ENCODE data around the gene ATG4A. TPM values are rescaled to one million over a fixed set of nuclear protein-coding genes. Genes with fewer than 3 reads are reported as not detected.

ATG4A gene
- polyA plus RNA-seq, 1 of the 3 experiments (the other 2 are of a cell fraction) = 4.1 TPM

DNA sequence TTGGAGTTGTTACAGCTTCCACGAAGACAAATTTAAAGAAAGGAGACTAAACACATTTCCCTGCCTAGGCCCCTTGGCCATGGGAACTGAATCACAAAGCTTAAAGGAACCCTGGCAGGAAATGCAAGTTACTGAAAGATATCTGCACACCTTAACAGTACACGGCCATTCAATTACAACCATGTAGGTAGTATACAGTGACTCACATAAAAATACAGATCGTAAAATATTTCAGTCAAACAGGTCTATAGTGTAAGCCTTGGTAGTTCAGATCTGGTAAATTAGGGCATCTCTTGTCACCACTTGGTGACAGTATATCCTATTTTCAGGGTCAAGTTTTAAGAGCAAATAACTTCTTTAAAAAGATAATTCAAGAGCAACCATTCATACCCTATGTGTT, 112.0 kb downstream of the ATG4A start:
- H3K4me2 ChIP-seq = no peak overlapping the region
- WGBS (ENCODE audit: low lambda C conversion rate) = 11% methylated on average over 3 of the region's 3 CpGs
- H4K20me1 ChIP-seq (ENCODE audit: insufficient read depth) = no peaks in the 10 kb centered on the region
- TF ChIP-seq TCF12 (IDR thresholded peaks at IDR 0.05) (no peak), NFIC (IDR thresholded peaks at IDR 0.05; ENCODE audit: borderline replicate concordance) (no peak), YY1 (IDR thresholded peaks at IDR 0.05; ENCODE audit: low read depth) (no peak), CHD2 (IDR thresholded peaks at IDR 0.05; ENCODE audit: low read length, partially characterized antibody) (no peak), FOXJ3 (CRISPR knock-in tag; IDR thresholded peaks at IDR 0.05) (no peak), MXI1 (IDR thresholded peaks at IDR 0.05; ENCODE audit: low read depth, low read length) (no peak)
- TF ChIP-seq, protein P1, sequence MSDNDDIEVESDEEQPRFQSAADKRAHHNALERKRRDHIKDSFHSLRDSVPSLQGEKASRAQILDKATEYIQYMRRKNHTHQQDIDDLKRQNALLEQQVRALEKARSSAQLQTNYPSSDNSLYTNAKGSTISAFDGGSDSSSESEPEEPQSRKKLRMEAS (IDR thresholded peaks at IDR 0.05; ENCODE audit: low read depth) = no peak
- TF ChIP-seq, protein P2, sequence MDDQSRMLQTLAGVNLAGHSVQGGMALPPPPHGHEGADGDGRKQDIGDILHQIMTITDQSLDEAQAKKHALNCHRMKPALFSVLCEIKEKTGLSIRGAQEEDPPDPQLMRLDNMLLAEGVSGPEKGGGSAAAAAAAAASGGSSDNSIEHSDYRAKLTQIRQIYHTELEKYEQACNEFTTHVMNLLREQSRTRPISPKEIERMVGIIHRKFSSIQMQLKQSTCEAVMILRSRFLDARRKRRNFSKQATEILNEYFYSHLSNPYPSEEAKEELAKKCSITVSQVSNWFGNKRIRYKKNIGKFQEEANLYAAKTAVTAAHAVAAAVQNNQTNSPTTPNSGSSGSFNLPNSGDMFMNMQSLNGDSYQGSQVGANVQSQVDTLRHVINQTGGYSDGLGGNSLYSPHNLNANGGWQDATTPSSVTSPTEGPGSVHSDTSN (IDR thresholded peaks at IDR 0.05) = no peak
- TF ChIP-seq, protein P3, sequence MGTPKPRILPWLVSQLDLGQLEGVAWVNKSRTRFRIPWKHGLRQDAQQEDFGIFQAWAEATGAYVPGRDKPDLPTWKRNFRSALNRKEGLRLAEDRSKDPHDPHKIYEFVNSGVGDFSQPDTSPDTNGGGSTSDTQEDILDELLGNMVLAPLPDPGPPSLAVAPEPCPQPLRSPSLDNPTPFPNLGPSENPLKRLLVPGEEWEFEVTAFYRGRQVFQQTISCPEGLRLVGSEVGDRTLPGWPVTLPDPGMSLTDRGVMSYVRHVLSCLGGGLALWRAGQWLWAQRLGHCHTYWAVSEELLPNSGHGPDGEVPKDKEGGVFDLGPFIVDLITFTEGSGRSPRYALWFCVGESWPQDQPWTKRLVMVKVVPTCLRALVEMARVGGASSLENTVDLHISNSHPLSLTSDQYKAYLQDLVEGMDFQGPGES (IDR thresholded peaks at IDR 0.05; ENCODE audit: low read depth, low read length) = no peak
- TF ChIP-seq, protein P4, sequence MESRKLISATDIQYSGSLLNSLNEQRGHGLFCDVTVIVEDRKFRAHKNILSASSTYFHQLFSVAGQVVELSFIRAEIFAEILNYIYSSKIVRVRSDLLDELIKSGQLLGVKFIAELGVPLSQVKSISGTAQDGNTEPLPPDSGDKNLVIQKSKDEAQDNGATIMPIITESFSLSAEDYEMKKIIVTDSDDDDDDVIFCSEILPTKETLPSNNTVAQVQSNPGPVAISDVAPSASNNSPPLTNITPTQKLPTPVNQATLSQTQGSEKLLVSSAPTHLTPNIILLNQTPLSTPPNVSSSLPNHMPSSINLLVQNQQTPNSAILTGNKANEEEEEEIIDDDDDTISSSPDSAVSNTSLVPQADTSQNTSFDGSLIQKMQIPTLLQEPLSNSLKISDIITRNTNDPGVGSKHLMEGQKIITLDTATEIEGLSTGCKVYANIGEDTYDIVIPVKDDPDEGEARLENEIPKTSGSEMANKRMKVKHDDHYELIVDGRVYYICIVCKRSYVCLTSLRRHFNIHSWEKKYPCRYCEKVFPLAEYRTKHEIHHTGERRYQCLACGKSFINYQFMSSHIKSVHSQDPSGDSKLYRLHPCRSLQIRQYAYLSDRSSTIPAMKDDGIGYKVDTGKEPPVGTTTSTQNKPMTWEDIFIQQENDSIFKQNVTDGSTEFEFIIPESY (IDR thresholded peaks at IDR 0.05; ENCODE audit: borderline replicate concordance, low read depth) = no peak
- TF ChIP-seq, protein P5, sequence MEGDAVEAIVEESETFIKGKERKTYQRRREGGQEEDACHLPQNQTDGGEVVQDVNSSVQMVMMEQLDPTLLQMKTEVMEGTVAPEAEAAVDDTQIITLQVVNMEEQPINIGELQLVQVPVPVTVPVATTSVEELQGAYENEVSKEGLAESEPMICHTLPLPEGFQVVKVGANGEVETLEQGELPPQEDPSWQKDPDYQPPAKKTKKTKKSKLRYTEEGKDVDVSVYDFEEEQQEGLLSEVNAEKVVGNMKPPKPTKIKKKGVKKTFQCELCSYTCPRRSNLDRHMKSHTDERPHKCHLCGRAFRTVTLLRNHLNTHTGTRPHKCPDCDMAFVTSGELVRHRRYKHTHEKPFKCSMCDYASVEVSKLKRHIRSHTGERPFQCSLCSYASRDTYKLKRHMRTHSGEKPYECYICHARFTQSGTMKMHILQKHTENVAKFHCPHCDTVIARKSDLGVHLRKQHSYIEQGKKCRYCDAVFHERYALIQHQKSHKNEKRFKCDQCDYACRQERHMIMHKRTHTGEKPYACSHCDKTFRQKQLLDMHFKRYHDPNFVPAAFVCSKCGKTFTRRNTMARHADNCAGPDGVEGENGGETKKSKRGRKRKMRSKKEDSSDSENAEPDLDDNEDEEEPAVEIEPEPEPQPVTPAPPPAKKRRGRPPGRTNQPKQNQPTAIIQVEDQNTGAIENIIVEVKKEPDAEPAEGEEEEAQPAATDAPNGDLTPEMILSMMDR (IDR thresholded peaks at IDR 0.05) = no peak
- POLR2A ChIA-PET = no interaction called here
- H3F3A ChIP-seq (replicated peaks; ENCODE audit: insufficient read depth) = no peaks in the 10 kb centered on the region
- no peaks in the 10 kb centered on the region for H3K9me3 ChIP-seq
- no peaks in the 10 kb centered on the region for H3K9me2 ChIP-seq
- H3K36me3 ChIP-seq (replicated peaks in 1 of 2; ENCODE audit: control insufficient read depth in 1 of 2, insufficient read depth in 2 of 2, low read length in 1 of 2) = no peaks in the 10 kb centered on the region
- CTCF ChIA-PET = interaction anchor here (2.2 kb wide), 1 partner anchor 21 kb away, joined by 10 read pairs; no protein-coding TSS in a partner anchor
- no peaks in the 10 kb centered on the region for H3K4me1 ChIP-seq (ENCODE audit: control insufficient read depth in 1 of 2, insufficient read depth in 2 of 2, low read depth in 1 of 2, low read length in 1 of 2)
- DNase-seq = no peak
- no peak overlapping the region for H3K4me3 ChIP-seq (ENCODE audit: low read depth in 2 of 2, low read length in 1 of 2)
- peaks cover 14% of the 10 kb centered on the region; the same call in 1 of the 2 replicates for H3K27me3 ChIP-seq (ENCODE audit: insufficient read depth)
- no peak overlapping the region for H2AFZ ChIP-seq (ENCODE audit: low read depth)
- no peak overlapping the region for H3K27ac ChIP-seq (ENCODE audit: low read depth in 2 of 2, low read length in 1 of 2)
- H3K79me2 ChIP-seq (ENCODE audit: insufficient read depth) = no peaks in the 10 kb centered on the region
- H3K9ac ChIP-seq = no peak overlapping the region

Other genes starting within 250 kb of the ATG4A start
- not detected in 2 replicates for gene TEX13B, start 109.4 kb upstream of the ATG4A start, polyA plus RNA-seq (2012; rRNA removed)
- gene VSIG1, start 46.7 kb upstream of the ATG4A start, polyA plus RNA-seq (2012; rRNA removed) = not detected in 2 replicates
- gene PSMD10, start 236 bp upstream of the ATG4A start, polyA plus RNA-seq (2012; rRNA removed) = 53.0 and 69.3 TPM in 2 replicates